Endothelial cell of umbilical vein (primary cell): ENCODE results near the gene PSMD3. TPM values are rescaled to one million over a fixed set of nuclear protein-coding genes. Genes with fewer than 3 reads are reported as not detected.

Source experiments
- BruUV-seq: library from RNA; stranded (reverse); fragments of 400-500 nt; replicated peaks from 2 replicates; lab custom pipeline; 2021; lab: Mats Ljungman, UMichigan
- CTCF ChIA-PET: fragments of 300-600, 350-600 bp; sonication (Branson Sonifier 250); formaldehyde crosslinking; loops from one replicate; lab custom pipeline; 2021; ENCODE audit warnings: antibody characterized with exemption, inconsistent platforms; lab: Charles Lee
- POLR2A ChIA-PET: fragments of 300-600, 350-600 bp; sonication (Branson Sonifier 250); formaldehyde crosslinking; loops from one replicate; lab custom pipeline; 2021; ENCODE audit warnings: antibody characterized with exemption, inconsistent platforms; lab: Charles Lee
- DNase-seq: peaks from one replicate; pipeline ENCODE4 v3.0.0-alpha.2; 2011; ENCODE audit warnings: low read depth, low spot score
- FAIRE-seq: peaks from 2 replicates; lab custom pipeline; 2011; peaks lifted over from hg19 to GRCh38; lab: Jason Lieb, UNC
- H2AFZ ChIP-seq: 2 replicates; pipeline ENCODE4 v1.6.0; 2012; ENCODE audit warnings: low read depth, low read length, control low read depth, inconsistent platforms
- H3K27ac ChIP-seq: 2 replicates; pipeline ENCODE4 v1.5.1; 2011; ENCODE audit warnings: low read depth, mild to moderate bottlenecking, control low read depth, low read length, moderate library complexity; ENCODE audit not compliant: insufficient read depth
- H3K27me3 ChIP-seq, 2 experiments: 2 replicates each; pipeline versions ENCODE4 v1.6.0 to v1.6.1; 2011; ENCODE audit warnings: low read length in 2 of 2, mixed read lengths in 1 of 2; ENCODE audit not compliant: control insufficient read depth in 2 of 2, insufficient read depth in 2 of 2
- H3K36me3 ChIP-seq, 2 experiments: 2 replicates in 1 of 2; 3 replicates in 1 of 2; pipeline ENCODE4 v1.5.1; 2011; ENCODE audit warnings: low read length in 2 of 2, mild to moderate bottlenecking in 1 of 2, moderate library complexity in 1 of 2; ENCODE audit not compliant: control insufficient read depth in 2 of 2, insufficient read depth in 2 of 2; ENCODE audit errors: extremely low read depth in 1 of 2
- H3K4me1 ChIP-seq: 3 replicates; pipeline ENCODE4 v1.5.1; 2011; ENCODE audit warnings: mild to moderate bottlenecking, low read length; ENCODE audit not compliant: control insufficient read depth, insufficient read depth; ENCODE audit errors: extremely low read depth
- H3K4me2 ChIP-seq: 2 replicates; pipeline ENCODE4 v1.6.1; 2011; ENCODE audit warnings: low read length, control low read depth, mixed read lengths; ENCODE audit not compliant: insufficient read depth
- H3K4me3 ChIP-seq, 3 experiments: fragments of 200-600 bp in 1 of 3; sonication (generic), shearing (Covaris generic) in 1 of 3; replicated peaks in 1 of 3; 2 replicates each; pipeline ENCODE4 v1.5.1; 2011 to 2016; ENCODE audit warnings: control low read depth in 3 of 3, low read length in 3 of 3, mild to moderate bottlenecking in 2 of 3, inconsistent platforms in 1 of 3, low read depth in 1 of 3, moderate library complexity in 1 of 3; ENCODE audit not compliant: insufficient read depth in 1 of 3
- H3K79me2 ChIP-seq: 2 replicates; pipeline ENCODE4 v1.6.0; 2012; ENCODE audit warnings: low read length, inconsistent platforms; ENCODE audit not compliant: control insufficient read depth, insufficient read depth
- H3K9ac ChIP-seq: replicated peaks from 2 replicates; pipeline ENCODE3; 2011; ENCODE audit warnings: low read length, control low read depth; ENCODE audit not compliant: insufficient read depth; ENCODE audit errors: extremely low read depth
- H3K9me1 ChIP-seq: replicated peaks from 3 replicates; pipeline ENCODE4 v1.6.0; 2011; ENCODE audit warnings: mild to moderate bottlenecking, low read length; ENCODE audit not compliant: control insufficient read depth, insufficient read depth; ENCODE audit errors: extremely low read depth
- H3K9me3 ChIP-seq: replicated peaks from 2 replicates; pipeline ENCODE4 v1.5.1; 2012; ENCODE audit warnings: low read length, inconsistent platforms; ENCODE audit not compliant: control insufficient read depth, insufficient read depth
- H4K20me1 ChIP-seq: replicated peaks from 2 replicates; pipeline ENCODE3; 2011; ENCODE audit warnings: mild to moderate bottlenecking, low read length; ENCODE audit not compliant: control insufficient read depth, insufficient read depth; ENCODE audit errors: extremely low read depth
- EZH2 ChIP-seq: IDR thresholded peaks from 2 replicates; pipeline ENCODE4 v1.6.1; 2012; ENCODE audit warnings: borderline replicate concordance, low read depth, mild to moderate bottlenecking, moderate library complexity, low read length, inconsistent platforms; ENCODE audit not compliant: severe bottlenecking
- FOS ChIP-seq: IDR thresholded peaks from 2 replicates; pipeline ENCODE4 v1.6.1; 2011; ENCODE audit warnings: mild to moderate bottlenecking, low read length, moderate library complexity, borderline replicate concordance; ENCODE audit not compliant: insufficient read depth
- GATA2 ChIP-seq: IDR thresholded peaks from 2 replicates; pipeline ENCODE4 v1.7.0; 2011; ENCODE audit warnings: low read depth, mild to moderate bottlenecking, moderate library complexity, mixed read lengths, low read length; ENCODE audit not compliant: insufficient read length, insufficient read depth
- JUN ChIP-seq: IDR thresholded peaks from 2 replicates; pipeline ENCODE4 v1.6.1; 2011; ENCODE audit warnings: borderline replicate concordance, low read depth; ENCODE audit not compliant: insufficient read length, insufficient read depth
- MYC ChIP-seq: IDR thresholded peaks from one replicate; pipeline ENCODE4 v1.6.1; 2011; ENCODE audit warnings: mild to moderate bottlenecking, low read depth, low read length
- POLR2A ChIP-seq: IDR thresholded peaks from 2 replicates; pipeline ENCODE4 v1.6.1; 2012; ENCODE audit warnings: low read depth, mild to moderate bottlenecking, control low read depth, low read length
- POLR2AphosphoS5 ChIP-seq: IDR thresholded peaks from 2 replicates; pipeline ENCODE4 v1.6.1; 2012; ENCODE audit warnings: low read depth, mild to moderate bottlenecking, control low read depth, low read length, moderate library complexity; ENCODE audit not compliant: insufficient read depth
- dilution Hi-C: fragments of 300-500 bp; cut with MboI; formaldehyde crosslinking; loops from one replicate; pipeline ENCODE4 v1.15.0; 2019; ENCODE audit warnings: low sequenced_read_pairs; ENCODE audit not compliant: extremely low pct_ligation_motif_present
- intact Hi-C: fragments of 100-400 bp; cut with micrococcal nuclease; formaldehyde crosslinking; loops from one replicate; pipeline ENCODE4 v1.10.0; 2022
- polyA plus RNA-seq, 4 experiments: library from polyadenylated mRNA; depleted of rRNA in 3 of 4; stranded (reverse) in 3 of 4; unstranded in 1 of 4; fragments of >200 nt; gene quantifications; 2 replicates each; pipeline versions ENCODE4 v1.2.1 to v1.2.3, GENCODE V29; 2011 to 2012; ENCODE audit warnings: missing spikeins in 1 of 4
- total RNA-seq: library from RNA; stranded (reverse); gene quantifications from 2 replicates; pipeline ENCODE4 v1.2.3, GENCODE V29; 2021
- TF ChIP-seq, protein P1 (sequence below): IDR thresholded peaks from 2 replicates; pipeline ENCODE4 v1.6.1; 2011; ENCODE audit not compliant: insufficient read depth, insufficient read length
- TF ChIP-seq, protein P2 (sequence below), 2 donors: IDR thresholded peaks; 1 replicate in 1 of 2; 2 replicates in 1 of 2; pipeline ENCODE4 v1.5.1; 2011; ENCODE audit warnings: low read length in 2 of 2, mild to moderate bottlenecking in 2 of 2, moderate library complexity in 2 of 2, control low read depth in 1 of 2, inconsistent platforms in 1 of 2, low read depth in 1 of 2; ENCODE audit not compliant: insufficient read depth in 1 of 2; ENCODE audit errors: extremely low read depth in 1 of 2

The PSMD3 gene
- total and polyA plus RNA-seq, 2 donors (not counting 3 experiments of a cell fraction or from before 2014, with no cell fraction given) = 120 to 136 TPM

- H4K20me1 ChIP-seq = no peaks in the 10 kb centered on the region
- no TSS peak for BruUV-seq
- H3K9ac ChIP-seq = no peak overlapping the region
- TF ChIP-seq POLR2A (no peak), JUN (no peak), POLR2AphosphoS5 (no peak), FOS (no peak), MYC (no peak), EZH2 (no peak), GATA2 (no peak)
- TF ChIP-seq, protein P1, sequence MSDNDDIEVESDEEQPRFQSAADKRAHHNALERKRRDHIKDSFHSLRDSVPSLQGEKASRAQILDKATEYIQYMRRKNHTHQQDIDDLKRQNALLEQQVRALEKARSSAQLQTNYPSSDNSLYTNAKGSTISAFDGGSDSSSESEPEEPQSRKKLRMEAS = no peak
- TF ChIP-seq, protein P2, sequence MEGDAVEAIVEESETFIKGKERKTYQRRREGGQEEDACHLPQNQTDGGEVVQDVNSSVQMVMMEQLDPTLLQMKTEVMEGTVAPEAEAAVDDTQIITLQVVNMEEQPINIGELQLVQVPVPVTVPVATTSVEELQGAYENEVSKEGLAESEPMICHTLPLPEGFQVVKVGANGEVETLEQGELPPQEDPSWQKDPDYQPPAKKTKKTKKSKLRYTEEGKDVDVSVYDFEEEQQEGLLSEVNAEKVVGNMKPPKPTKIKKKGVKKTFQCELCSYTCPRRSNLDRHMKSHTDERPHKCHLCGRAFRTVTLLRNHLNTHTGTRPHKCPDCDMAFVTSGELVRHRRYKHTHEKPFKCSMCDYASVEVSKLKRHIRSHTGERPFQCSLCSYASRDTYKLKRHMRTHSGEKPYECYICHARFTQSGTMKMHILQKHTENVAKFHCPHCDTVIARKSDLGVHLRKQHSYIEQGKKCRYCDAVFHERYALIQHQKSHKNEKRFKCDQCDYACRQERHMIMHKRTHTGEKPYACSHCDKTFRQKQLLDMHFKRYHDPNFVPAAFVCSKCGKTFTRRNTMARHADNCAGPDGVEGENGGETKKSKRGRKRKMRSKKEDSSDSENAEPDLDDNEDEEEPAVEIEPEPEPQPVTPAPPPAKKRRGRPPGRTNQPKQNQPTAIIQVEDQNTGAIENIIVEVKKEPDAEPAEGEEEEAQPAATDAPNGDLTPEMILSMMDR (IDR thresholded peaks at IDR 0.05; ENCODE audit: extremely low read depth in 1 of 2, insufficient read depth in 1 of 2, low read depth in 1 of 2, low read length in 2 of 2) = no peak
- H3K4me3 ChIP-seq = no peak overlapping the region
- no peaks in the 10 kb centered on the region for H3K9me1 ChIP-seq
- DNase-seq = no peak
- H3K4me1 ChIP-seq = peaks cover 3% of the 10 kb centered on the region
- ChIA-PET CTCF (interaction anchor here (0.8 kb wide), 1 partner anchor 20 kb away, joined by 3 read pairs; no protein-coding TSS in a partner anchor), POLR2A (no interaction called here)
- no peaks in the 10 kb centered on the region for H3K9me3 ChIP-seq
- no peak for FAIRE-seq
- peaks cover 0 to 3% of the 10 kb centered on the region in 2 experiments for H3K27me3 ChIP-seq
- no peaks in the 10 kb centered on the region for H3K36me3 ChIP-seq
- dilution Hi-C loops = no loop called here
- H3K27ac ChIP-seq = no peak overlapping the region
- no peak overlapping the region for H2AFZ ChIP-seq
- no peak overlapping the region for H3K4me2 ChIP-seq
- no peaks in the 10 kb centered on the region for H3K79me2 ChIP-seq
- intact Hi-C loops = no loop called here
These were observed 31.6 kb upstream of the PSMD3 start for GRCh38 chr17:39949028-39949427.
